Measurements from ENCODE around the gene KRTAP5-8. TPM values are rescaled to one million over a fixed set of nuclear protein-coding genes. Genes with fewer than 3 reads are reported as not detected.
"Not testable (repeated sequence)": the region's sequence is repeated elsewhere in the genome, so short reads cannot be mapped to it uniquely, and the experiment has no call there.

The KRTAP5-8 gene
- total and polyA plus RNA-seq, 8 donors = 0.14 to 0.46 (median 0.35) TPM; not detected in 5

- FAIRE-seq (no peak), ATAC-seq (no peak), DNase-seq (no peak)
- 79 to 84% methylated on average over 11 of the region's 11 CpGs for WGBS, 2 donors
- no peaks in the 10 kb centered on the region for H3K9me3 ChIP-seq
- peaks cover 0 to 10% (median 6%) of the 10 kb centered on the region in 3 donors for H3K4me1 ChIP-seq
- no peaks in the 10 kb centered on the region for H3K27me3 ChIP-seq
- TF ChIP-seq CTCF (IDR thresholded peaks at IDR 0.05) = no peak
- no peak overlapping the region for H3K27ac ChIP-seq
- no peak overlapping the region for H3K4me3 ChIP-seq
- intact Hi-C loops (cut with DNase I) = no loop called here
- H3K36me3 ChIP-seq = no peaks in the 10 kb centered on the region
Measured at GRCh38 chr11:71539017-71539416, 1.2 kb downstream of the KRTAP5-8 start.

GRCh38 chr11:71539971-71540370 lies 2.1 kb downstream of the KRTAP5-8 start:
- 90 to 96% methylated on average over 11 of the region's 11 CpGs for WGBS, 2 donors
- FAIRE-seq; intact Hi-C loops (cut with DNase I); H3K27ac ChIP-seq; ATAC-seq; H3K36me3 ChIP-seq; H3K27me3 ChIP-seq; H3K4me1 ChIP-seq; H3K4me3 ChIP-seq; DNase-seq; H3K9me3 ChIP-seq: not testable (repeated sequence)

- H3K4me1 ChIP-seq; H3K27me3 ChIP-seq; H3K4me3 ChIP-seq; H3K27ac ChIP-seq; H3K36me3 ChIP-seq; H3K9me3 ChIP-seq; DNase-seq; intact Hi-C loops (cut with DNase I); ATAC-seq; FAIRE-seq: not testable (repeated sequence)
- WGBS, 2 donors = 90 to 92% methylated on average over 9 of the region's 9 CpGs
Measured at GRCh38 chr11:71540521-71541304, 2.9 kb downstream of the KRTAP5-8 start.

GRCh38 chr11:71542382-71542781 lies 4.6 kb downstream of the KRTAP5-8 start:
- ATAC-seq (no peak), DNase-seq (no peak), FAIRE-seq (no peak)
- H3K4me3 ChIP-seq = no peak overlapping the region
- H3K4me1 ChIP-seq = no peaks in the 10 kb centered on the region
- WGBS, 2 donors = 88 to 89% methylated on average over 7 of the region's 7 CpGs
- H3K36me3 ChIP-seq = no peaks in the 10 kb centered on the region
- H3K27ac ChIP-seq = no peak overlapping the region
- intact Hi-C loops (cut with DNase I) = no loop called here
- H3K27me3 ChIP-seq = no peaks in the 10 kb centered on the region
- TF ChIP-seq CTCF (IDR thresholded peaks at IDR 0.05) = no peak
- no peaks in the 10 kb centered on the region for H3K9me3 ChIP-seq

GRCh38 chr11:71542879-71543777 lies 5.3 kb downstream of the KRTAP5-8 start:
- FAIRE-seq = no peak

More at GRCh38 chr11:71542879-71543777, 5.3 kb downstream of the KRTAP5-8 start:
- H3K9me3 ChIP-seq = no peaks in the 10 kb centered on the region
- H3K4me1 ChIP-seq = no peaks in the 10 kb centered on the region
- DNase-seq (no peak), ATAC-seq (no peak)
- H3K27me3 ChIP-seq = no peaks in the 10 kb centered on the region
- no peak overlapping the region for H3K4me3 ChIP-seq
- H3K27ac ChIP-seq = no peak overlapping the region
- intact Hi-C loops (cut with DNase I) = no loop called here
- H3K36me3 ChIP-seq = no peaks in the 10 kb centered on the region
- TF ChIP-seq CTCF (IDR thresholded peaks at IDR 0.05) = no peak
- WGBS, 2 donors = 83 to 85% methylated on average over 15 of the region's 15 CpGs
